ENCODE measurements around the gene SLC35D1. TPM values are rescaled to one million over a fixed set of nuclear protein-coding genes. Genes with fewer than 3 reads are reported as not detected.

SLC35D1 gene
- 10 to 100 TPM; 11.2 to 11.4 TPM for total RNA-seq

GRCh38 chr1:67053785-67054772, at the start of gene SLC35D1:
TSS of gene SLC35D1 (minus strand) at chr1:67054148. CDS start at chr1:67054013, 135 bp downstream.
- Mint-ChIP-seq H3K4me1 (ENCODE audit: low read depth) (peaks cover 20% of the 10 kb centered on the region), H3K27me3 (ENCODE audit: low read depth) (peaks cover 10% of the 10 kb centered on the region), H3K36me3 (ENCODE audit: low read depth) (peaks cover 16% of the 10 kb centered on the region), H3K4me3 (peak within 1 kb of the TSS; percentile 77), H3K27ac (peak within 1 kb of the TSS; percentile 91), H3K9me3 (ENCODE audit: insufficient read depth) (no peaks in the 10 kb centered on the region)
- DNase-seq, result peak; percentile 79
- POLR2A ChIA-PET, result interaction anchor here (0.8 to 1.8 kb wide), 12 partner anchors 22 to 632 kb away, joined by 3 to 11 read pairs (median 4); partner anchors contain the start of genes DNAI4, MIER1 and SERBP1
- ATAC-seq, result peak; percentile 81
- CTCF ChIA-PET, result interaction anchor here (0.9 to 2.4 kb wide), 10 partner anchors 58 to 207 kb away, joined by 3 to 10 read pairs (median 6); partner anchors contain the start of genes C1orf141, DNAI4 and MIER1

- Mint-ChIP-seq H3K27me3 (ENCODE audit: low read depth) (peaks cover 2% of the 10 kb centered on the region), H3K9me3 (ENCODE audit: insufficient read depth) (no peaks in the 10 kb centered on the region), H3K36me3 (ENCODE audit: low read depth) (no peaks in the 10 kb centered on the region)
Measured at GRCh38 chr1:67103548-67103947, 49.6 kb upstream of the SLC35D1 start.

GRCh38 chr1:67100833-67101232, 46.9 kb upstream of the SLC35D1 start:
- Mint-ChIP-seq H3K27ac (no peak overlapping the region), H3K36me3 (ENCODE audit: low read depth) (no peaks in the 10 kb centered on the region)
- CTCF ChIA-PET, result no interaction called here

More at GRCh38 chr1:67103548-67103947, 49.6 kb upstream of the SLC35D1 start:
- Mint-ChIP-seq H3K27ac (no peak overlapping the region), H3K4me1 (ENCODE audit: low read depth) (no peaks in the 10 kb centered on the region), H3K4me3 (no peak overlapping the region)
- ChIA-PET CTCF (no interaction called here), POLR2A (no interaction called here)
- DNase-seq (no peak), ATAC-seq (no peak)

GRCh38 chr1:67097305-67097704, 43.4 kb upstream of the SLC35D1 start:
- no peaks in the 10 kb centered on the region for H3K9me3 Mint-ChIP-seq (ENCODE audit: insufficient read depth)
- no peak for DNase-seq
- CTCF ChIA-PET, result no interaction called here
- H3K4me3 Mint-ChIP-seq, result no peak overlapping the region
- H3K27me3 Mint-ChIP-seq (ENCODE audit: low read depth), result peaks cover 2% of the 10 kb centered on the region
- H3K27ac Mint-ChIP-seq, result no peak overlapping the region
- no peak for ATAC-seq
- H3K4me1 Mint-ChIP-seq (ENCODE audit: low read depth), result no peaks in the 10 kb centered on the region
- no peaks in the 10 kb centered on the region for H3K36me3 Mint-ChIP-seq (ENCODE audit: low read depth)
- POLR2A ChIA-PET, result no interaction called here

More at GRCh38 chr1:67100833-67101232, 46.9 kb upstream of the SLC35D1 start:
- Mint-ChIP-seq H3K9me3 (ENCODE audit: insufficient read depth) (no peaks in the 10 kb centered on the region), H3K4me1 (ENCODE audit: low read depth) (no peaks in the 10 kb centered on the region), H3K27me3 (ENCODE audit: low read depth) (peaks cover 2% of the 10 kb centered on the region), H3K4me3 (no peak overlapping the region)
- ATAC-seq (no peak), DNase-seq (no peak)
- POLR2A ChIA-PET, result no interaction called here

GRCh38 chr1:67094191-67094590, 40.2 kb upstream of the SLC35D1 start:
- ATAC-seq (no peak), DNase-seq (no peak)
- Mint-ChIP-seq H3K27me3 (ENCODE audit: low read depth) (peaks cover 2% of the 10 kb centered on the region), H3K9me3 (ENCODE audit: insufficient read depth) (no peaks in the 10 kb centered on the region), H3K4me3 (no peak overlapping the region), H3K36me3 (ENCODE audit: low read depth) (no peaks in the 10 kb centered on the region), H3K27ac (no peak overlapping the region), H3K4me1 (ENCODE audit: low read depth) (no peaks in the 10 kb centered on the region)
- POLR2A ChIA-PET, result no interaction called here
- CTCF ChIA-PET, result no interaction called here

- no peaks in the 10 kb centered on the region for H3K9me3 Mint-ChIP-seq (ENCODE audit: insufficient read depth)
- no peaks in the 10 kb centered on the region for H3K4me1 Mint-ChIP-seq (ENCODE audit: low read depth)
- DNase-seq, result no peak
- peaks cover 1% of the 10 kb centered on the region for H3K36me3 Mint-ChIP-seq (ENCODE audit: low read depth)
- ChIA-PET CTCF (interaction anchor here (0.7 kb wide), 1 partner anchor 55 kb away, joined by 3 read pairs; no protein-coding TSS in a partner anchor), POLR2A (no interaction called here)
- no peak for ATAC-seq
- H3K4me3 Mint-ChIP-seq, result no peak overlapping the region
- H3K27me3 Mint-ChIP-seq (ENCODE audit: low read depth), result peaks cover 2% of the 10 kb centered on the region
- no peak overlapping the region for H3K27ac Mint-ChIP-seq
Measured at GRCh38 chr1:67089685-67090208, 35.8 kb upstream of the SLC35D1 start.

GRCh38 chr1:67088440-67088839, 34.5 kb upstream of the SLC35D1 start:
- H3K36me3 Mint-ChIP-seq (ENCODE audit: low read depth), result peaks cover 2% of the 10 kb centered on the region
- ChIA-PET CTCF (no interaction called here), POLR2A (no interaction called here)
- no peak overlapping the region for H3K27ac Mint-ChIP-seq
- no peaks in the 10 kb centered on the region for H3K4me1 Mint-ChIP-seq (ENCODE audit: low read depth)
- DNase-seq, result no peak
- H3K9me3 Mint-ChIP-seq (ENCODE audit: insufficient read depth), result no peaks in the 10 kb centered on the region
- peaks cover 2% of the 10 kb centered on the region for H3K27me3 Mint-ChIP-seq (ENCODE audit: low read depth)
- no peak for ATAC-seq
- no peak overlapping the region for H3K4me3 Mint-ChIP-seq

- Mint-ChIP-seq H3K36me3 (ENCODE audit: low read depth) (peaks cover 2% of the 10 kb centered on the region), H3K4me3 (no peak overlapping the region), H3K9me3 (ENCODE audit: insufficient read depth) (no peaks in the 10 kb centered on the region), H3K27ac (no peak overlapping the region), H3K27me3 (ENCODE audit: low read depth) (no peaks in the 10 kb centered on the region), H3K4me1 (ENCODE audit: low read depth) (no peaks in the 10 kb centered on the region)
- ChIA-PET POLR2A (no interaction called here), CTCF (interaction anchor here (0.7 kb wide), 1 partner anchor 127 kb away, joined by 4 read pairs; no protein-coding TSS in a partner anchor)
- no peak for DNase-seq
- ATAC-seq, result no peak
Measured at GRCh38 chr1:67085326-67085725, 31.4 kb upstream of the SLC35D1 start.

GRCh38 chr1:67084765-67085318, 30.9 kb upstream of the SLC35D1 start:
- Mint-ChIP-seq H3K4me3 (no peak overlapping the region), H3K27me3 (ENCODE audit: low read depth) (no peaks in the 10 kb centered on the region), H3K9me3 (ENCODE audit: insufficient read depth) (no peaks in the 10 kb centered on the region), H3K4me1 (ENCODE audit: low read depth) (no peaks in the 10 kb centered on the region), H3K27ac (no peak overlapping the region), H3K36me3 (ENCODE audit: low read depth) (peaks cover 2% of the 10 kb centered on the region)
- POLR2A ChIA-PET, result no interaction called here
- CTCF ChIA-PET, result interaction anchor here (0.7 kb wide), 1 partner anchor 128 kb away, joined by 4 read pairs; no protein-coding TSS in a partner anchor
- DNase-seq (no peak), ATAC-seq (no peak)

GRCh38 chr1:67078291-67078690, 24.3 kb upstream of the SLC35D1 start:
- DNase-seq (no peak), ATAC-seq (no peak)
- CTCF ChIA-PET, result no interaction called here
- H3K4me1 Mint-ChIP-seq (ENCODE audit: low read depth), result no peaks in the 10 kb centered on the region
- no peaks in the 10 kb centered on the region for H3K9me3 Mint-ChIP-seq (ENCODE audit: insufficient read depth)
- POLR2A ChIA-PET, result no interaction called here
- no peak overlapping the region for H3K4me3 Mint-ChIP-seq
- H3K27me3 Mint-ChIP-seq (ENCODE audit: low read depth), result no peaks in the 10 kb centered on the region
- H3K27ac Mint-ChIP-seq, result no peak overlapping the region
- H3K36me3 Mint-ChIP-seq (ENCODE audit: low read depth), result no peaks in the 10 kb centered on the region

GRCh38 chr1:67077593-67077992, 23.6 kb upstream of the SLC35D1 start:
- CTCF ChIA-PET, result no interaction called here
- Mint-ChIP-seq H3K4me3 (no peak overlapping the region), H3K4me1 (ENCODE audit: low read depth) (no peaks in the 10 kb centered on the region)

GRCh38 chr1:67072749-67073148, 18.8 kb upstream of the SLC35D1 start:
- no peak for ATAC-seq
- H3K36me3 Mint-ChIP-seq (ENCODE audit: low read depth), result peaks cover 5% of the 10 kb centered on the region
- CTCF ChIA-PET, result no interaction called here
- H3K4me3 Mint-ChIP-seq, result no peak overlapping the region
- H3K27ac Mint-ChIP-seq, result no peak overlapping the region
- no peaks in the 10 kb centered on the region for H3K4me1 Mint-ChIP-seq (ENCODE audit: low read depth)
- H3K27me3 Mint-ChIP-seq (ENCODE audit: low read depth), result peaks cover 3% of the 10 kb centered on the region
- H3K9me3 Mint-ChIP-seq (ENCODE audit: insufficient read depth), result peaks cover 18% of the 10 kb centered on the region
- DNase-seq, result no peak
- POLR2A ChIA-PET, result no interaction called here

More at GRCh38 chr1:67077593-67077992, 23.6 kb upstream of the SLC35D1 start:
- Mint-ChIP-seq H3K27ac (no peak overlapping the region), H3K27me3 (ENCODE audit: low read depth) (peaks cover 1% of the 10 kb centered on the region), H3K9me3 (ENCODE audit: insufficient read depth) (no peaks in the 10 kb centered on the region), H3K36me3 (ENCODE audit: low read depth) (peaks cover 2% of the 10 kb centered on the region)
- DNase-seq, result no peak
- no peak for ATAC-seq
- POLR2A ChIA-PET, result no interaction called here

Measured in activated CD8-positive, alpha-beta T cell treated with anti-CD3 and anti-CD28 coated beads, Interleukin-2, amount 10 ng/mL, durations not matched to agents 7 days and 5 days (primary cell).